Stomach (tissue), 9 donors: Measurements from ENCODE around the gene CTIF. TPM values are rescaled to one million over a fixed set of nuclear protein-coding genes. Genes with fewer than 3 reads are reported as not detected.

Experiments used
- DNase-seq, 2 donors: peaks; one replicate each; pipeline versions ENCODE4 v3.0.0 to v3.0.0-alpha.2; 2013 to 2019
- H3K27ac ChIP-seq, 5 donors: fragments of 200-600 bp in 4 of 5; sonication (generic) in 4 of 5; one replicate each; pipeline ENCODE4 v1.5.1; 2013 to 2019; ENCODE audit warnings: mild to moderate bottlenecking in 1 of 5, moderate library complexity in 1 of 5
- H3K27me3 ChIP-seq, 3 donors: fragments of 200-600 bp; sonication (generic); one replicate each; pipeline ENCODE4 v1.5.1; 2017 to 2019; ENCODE audit warnings: mixed run types in 1 of 3
- H3K36me3 ChIP-seq, 4 donors: fragments of 200-600 bp; sonication (generic); 1 replicate in 3 of 4; 2 replicates in 1 of 4; pipeline ENCODE4 v1.5.1; 2016 to 2019
- H3K4me1 ChIP-seq, 4 donors: fragments of 200-600 bp; sonication (generic); one replicate each; pipeline ENCODE4 v1.5.1; 2016 to 2019
- H3K4me3 ChIP-seq, 4 donors: fragments of 200-600 bp; sonication (generic) in 3 of 4; one replicate each; pipeline ENCODE4 v1.5.1; 2016 to 2019; ENCODE audit warnings: mild to moderate bottlenecking in 1 of 4
- H3K9me3 ChIP-seq, 4 donors: fragments of 200-600 bp; sonication (generic); one replicate each; pipeline ENCODE4 v1.5.1; 2016 to 2019
- CTCF ChIP-seq, 7 experiments: fragments of 450-650 bp in 4 of 7; fragments of 200-600 bp in 3 of 7; sonication (generic) in 3 of 7; IDR thresholded peaks; one replicate each; pipeline ENCODE4 v1.5.1; 2016 to 2019; ENCODE audit warnings: antibody characterized with exemption in 7 of 7, control low read depth in 2 of 7, mild to moderate bottlenecking in 1 of 7
- EP300 ChIP-seq: sonication (generic); formaldehyde crosslinking; IDR thresholded peaks from one replicate; pipeline ENCODE4 v1.6.1; 2017; ENCODE audit warnings: antibody characterized with exemption
- POLR2A ChIP-seq, 4 donors: fragments of 450-650 bp; IDR thresholded peaks; one replicate each; pipeline ENCODE4 v1.6.1; 2016; ENCODE audit warnings: antibody characterized with exemption in 4 of 4, control low read depth in 2 of 4, mild to moderate bottlenecking in 1 of 4, moderate library complexity in 1 of 4
- POLR2AphosphoS5 ChIP-seq, 3 donors: sonication (generic); formaldehyde crosslinking; IDR thresholded peaks; one replicate each; pipeline ENCODE4 v1.6.1; 2016; ENCODE audit warnings: antibody characterized with exemption in 3 of 3
- WGBS, 5 donors: extraction: QIAGEN DNeasy Blood & Tissue Kit in 3 of 5; methylation state at CpG; one replicate each; pipeline versions ENCODE4 v1.1.5 to v1.1.7; 2013 to 2018; 5-methylcytosine and 5-hydroxymethylcytosine counted together
- intact Hi-C: fragments of 100-400 bp; cut with DNase I; formaldehyde crosslinking; loops from one replicate; pipeline ENCODE4 v1.15.1; 2023; ENCODE audit warnings: low total_unique reads
- polyA plus RNA-seq, 3 donors: library from polyadenylated mRNA; stranded (reverse); fragments of 200-250 nt; gene quantifications; one replicate each; pipeline ENCODE4 v1.2.3, GENCODE V29; 2013
- total RNA-seq, 5 donors: library from RNA; depleted of rRNA; stranded (reverse); fragments of >200 nt; gene quantifications; one replicate each; pipeline versions ENCODE4 v1.1.0 to v1.2.3, GENCODE V29; 2014 to 2016
- donor health status: healthy with polysubstance abuse.
- donor health status: Bipolar disorder and iron deficiency.
- donor health status: healthy.

The CTIF gene
- total and polyA plus RNA-seq, 8 donors, result 16.3 to 105 (median 30.3) TPM

DNA sequence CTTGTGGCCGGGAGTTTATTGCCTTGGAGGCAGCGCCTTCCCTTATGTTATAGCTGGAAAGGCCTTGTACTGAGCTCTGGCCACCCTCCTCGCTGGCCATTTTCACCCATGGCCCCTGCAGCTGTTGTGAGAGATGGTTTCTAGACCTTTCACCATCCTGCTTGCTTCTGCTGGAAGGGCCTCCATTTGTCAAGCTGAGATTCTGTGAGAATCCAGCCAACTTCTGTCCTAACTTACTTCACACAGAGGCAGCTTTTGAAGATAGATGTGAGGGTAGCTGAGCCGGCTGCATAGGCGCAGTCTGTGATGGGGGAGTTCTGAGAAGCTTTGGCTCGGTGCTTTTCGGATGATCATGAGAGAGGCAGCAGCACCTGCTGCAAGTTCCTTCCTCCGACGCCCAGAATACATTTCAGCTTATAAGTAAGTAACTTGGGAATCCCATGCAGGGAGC, 8.7 kb downstream of the CTIF start:
- no peaks in the 10 kb centered on the region for H3K9me3 ChIP-seq
- intact Hi-C loops, result no loop called here
- H3K27me3 ChIP-seq, result no peaks in the 10 kb centered on the region
- no peak for DNase-seq
- H3K4me1 ChIP-seq, result peaks cover 9 to 59% (median 33%) of the 10 kb centered on the region in 4 donors
- peak overlapping the region; percentile 7 to 77 (median 45) for H3K27ac ChIP-seq
- no peaks in the 10 kb centered on the region for H3K36me3 ChIP-seq
- 62 to 94% (median 86%) methylated on average over 9 of the region's 9 CpGs for WGBS, 5 donors
- no peak for TF ChIP-seq EP300
- TF ChIP-seq POLR2A (IDR thresholded peaks at IDR 0.05), result no peak
- no peak for TF ChIP-seq POLR2AphosphoS5 (IDR thresholded peaks at IDR 0.05)
- TF ChIP-seq CTCF (IDR thresholded peaks at IDR 0.05), result no peak
- H3K4me3 ChIP-seq, result no peak overlapping the region

- peak overlapping the region in 4 of 5 donors; percentile 22 to 77 (median 59) for H3K27ac ChIP-seq
- peak in 1 of 2 donors; percentile 41 for DNase-seq
- intact Hi-C loops, result no loop called here
- TF ChIP-seq POLR2A (IDR thresholded peaks at IDR 0.05), result no peak
- TF ChIP-seq POLR2AphosphoS5 (IDR thresholded peaks at IDR 0.05), result peak in 2 of 3 donors; percentile 1 to 65
- no peak for TF ChIP-seq EP300
- H3K4me1 ChIP-seq, result peaks cover 9 to 53% (median 30%) of the 10 kb centered on the region in 4 donors
- H3K36me3 ChIP-seq, result no peaks in the 10 kb centered on the region
- 46 to 75% (median 66%) methylated on average over 8 of the region's 8 CpGs for WGBS, 5 donors
- no peaks in the 10 kb centered on the region for H3K27me3 ChIP-seq
- H3K4me3 ChIP-seq, result no peak overlapping the region
- H3K9me3 ChIP-seq, result no peaks in the 10 kb centered on the region
Measured at GRCh38 chr18:48548011-48548771, 9.4 kb downstream of the CTIF start.

- H3K9me3 ChIP-seq, result no peaks in the 10 kb centered on the region
- H3K27ac ChIP-seq, result peak overlapping the region in 3 of 5 donors; percentile 45 to 77 (median 73)
- H3K27me3 ChIP-seq, result no peaks in the 10 kb centered on the region
- no peak for TF ChIP-seq EP300
- no peak for TF ChIP-seq CTCF (IDR thresholded peaks at IDR 0.05)
- no peak for TF ChIP-seq POLR2AphosphoS5 (IDR thresholded peaks at IDR 0.05)
- TF ChIP-seq POLR2A (IDR thresholded peaks at IDR 0.05), result no peak
- H3K36me3 ChIP-seq, result peaks cover 0 to 2% (median 0%) of the 10 kb centered on the region in 4 donors
- intact Hi-C loops, result no loop called here
- H3K4me1 ChIP-seq, result peaks cover 9 to 49% (median 30%) of the 10 kb centered on the region in 4 donors
- 44 to 68% (median 52%) methylated on average over 4 of the region's 4 CpGs for WGBS, 5 donors
- no peak for DNase-seq
- no peak overlapping the region for H3K4me3 ChIP-seq
Measured at GRCh38 chr18:48548921-48549320, 10.1 kb downstream of the CTIF start.

GRCh38 chr18:48550101-48550729, 11.4 kb downstream of the CTIF start:
- Histone ChIP-seq H3K27ac (no peak overlapping the region), H3K9me3 (no peaks in the 10 kb centered on the region), H3K36me3 (peaks cover 0 to 8% (median 2%) of the 10 kb centered on the region in 4 donors), H3K4me3 (no peak overlapping the region), H3K27me3 (no peaks in the 10 kb centered on the region), H3K4me1 (peaks cover 9 to 39% (median 24%) of the 10 kb centered on the region in 4 donors)
- TF ChIP-seq CTCF (IDR thresholded peaks at IDR 0.05) (no peak), EP300 (no peak), POLR2AphosphoS5 (IDR thresholded peaks at IDR 0.05) (no peak), POLR2A (IDR thresholded peaks at IDR 0.05) (no peak)
- no peak for DNase-seq
- intact Hi-C loops, result no loop called here
- 89 to 100% (median 91%) methylated on average over 2 of the region's 2 CpGs for WGBS, 5 donors
